Left forelimb (tissue), 1 donor: Measurements from ENCODE around the gene CD274.
"Not testable (repeated sequence)": the region's sequence is repeated elsewhere in the genome, so short reads cannot be mapped to it uniquely, and the experiment has no call there.

Experiments used
- DNase-seq: peaks from one replicate; pipeline ENCODE4 v3.0.0-alpha.2; 2018; ENCODE audit warnings: low spot score

The CD274 gene

DNA sequence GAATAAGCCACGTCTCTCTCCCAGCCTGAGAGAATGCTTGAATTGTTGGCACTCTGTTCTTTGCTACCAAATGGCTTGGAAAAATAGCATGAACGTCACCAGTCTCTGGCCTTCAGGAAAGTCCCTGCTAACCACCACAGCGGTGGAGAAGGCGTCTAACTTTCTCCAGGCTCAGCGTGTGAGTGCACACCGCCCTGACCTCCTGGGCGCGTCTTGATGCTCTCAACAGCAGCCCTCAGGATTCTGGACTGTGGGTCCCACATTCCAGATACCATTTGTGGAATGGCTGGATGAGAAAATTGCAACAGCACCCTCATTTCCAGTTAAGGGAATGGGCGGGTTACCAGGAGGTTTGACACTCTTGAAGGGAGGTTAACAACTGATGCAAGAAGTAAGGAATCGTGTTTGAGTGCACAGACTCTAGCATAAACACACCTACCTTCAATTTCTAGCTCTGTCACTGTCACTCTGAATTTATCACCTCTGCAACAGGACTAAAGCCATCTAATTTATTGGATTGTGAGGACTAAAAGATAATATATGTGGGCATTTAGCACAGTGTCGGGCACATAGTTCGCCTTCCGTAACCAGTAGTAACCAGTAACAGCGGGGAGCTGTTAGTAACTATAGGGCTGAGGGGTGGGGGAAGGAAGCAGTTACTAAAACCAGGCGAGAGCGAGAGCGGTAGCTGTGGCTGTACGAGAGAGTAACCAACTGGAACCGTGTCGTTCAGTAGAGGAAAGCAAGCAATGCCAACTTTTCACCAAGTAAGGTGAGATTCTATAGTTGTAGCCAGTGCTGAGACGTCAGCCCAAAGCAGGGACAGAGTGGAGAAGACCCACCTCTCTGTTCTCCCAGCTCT, 11.8 kb upstream of the CD274 start:
- DNase-seq, result no peak

DNA sequence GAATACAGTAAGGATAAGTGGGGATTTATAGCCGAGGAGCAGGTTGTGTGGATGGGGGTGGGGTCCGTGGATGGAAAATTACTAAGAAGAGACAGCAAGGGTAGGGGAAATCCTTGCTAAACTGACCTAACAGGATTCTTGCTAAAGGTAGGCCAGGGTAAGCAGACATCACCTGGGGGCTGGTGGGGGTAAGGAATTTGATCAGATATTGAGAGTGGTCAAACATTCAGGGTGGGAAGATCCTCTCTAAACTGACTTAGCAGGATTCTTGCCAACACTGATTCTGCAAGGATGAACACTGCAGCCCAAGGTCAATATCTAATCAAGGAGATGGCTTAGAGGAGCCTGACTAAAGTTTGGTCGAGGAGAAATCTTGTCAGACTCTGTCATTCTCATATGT, 9.9 kb upstream of the CD274 start:
- DNase-seq, result no peak

DNA sequence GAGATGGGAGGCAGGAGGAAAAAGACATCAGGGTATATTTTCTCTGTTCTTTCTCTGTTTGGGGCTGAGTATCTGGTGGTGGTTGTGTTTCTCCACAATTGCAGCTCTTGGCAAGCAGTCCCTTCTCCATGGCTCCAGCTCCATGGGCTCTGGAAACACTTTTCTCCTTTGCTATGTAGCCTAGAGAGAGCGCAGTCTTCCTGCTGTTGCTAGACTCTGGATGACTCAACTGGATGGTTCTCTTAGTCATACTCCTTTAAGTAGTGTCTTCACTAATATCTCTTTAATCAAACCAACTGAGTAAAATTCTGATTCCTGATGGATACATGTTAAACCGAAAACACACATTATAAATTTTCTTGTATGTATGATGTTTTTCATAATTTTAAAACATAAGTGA, 9.3 kb upstream of the CD274 start:
- no peak for DNase-seq

DNA sequence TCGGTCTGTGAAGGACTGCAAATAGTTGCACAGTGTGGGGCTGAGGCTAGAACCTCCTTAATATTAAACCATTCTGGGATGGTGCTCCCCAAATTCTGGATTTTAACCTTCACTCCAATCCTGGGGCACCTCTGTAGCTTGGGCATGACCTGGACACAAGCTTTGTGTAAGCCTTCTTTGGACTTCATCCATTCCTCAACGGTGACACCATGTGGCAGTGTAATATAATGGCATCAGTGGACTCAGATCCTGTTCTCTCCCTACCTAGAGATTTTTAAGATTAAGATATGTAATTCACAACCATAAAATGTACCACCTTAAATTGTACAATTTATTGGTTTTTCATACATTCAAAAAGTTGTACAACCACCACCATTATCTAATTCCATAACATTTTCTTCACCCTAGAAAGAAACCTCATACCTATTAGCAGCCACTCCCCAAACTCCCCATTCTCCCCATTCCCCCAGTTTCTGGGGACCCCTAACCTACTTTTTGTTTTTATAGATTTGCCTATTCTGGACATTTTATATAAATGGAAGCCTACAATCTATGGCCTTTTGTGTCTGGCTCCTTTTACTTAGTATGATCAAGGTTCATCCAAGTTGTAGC, 7.8 kb upstream of the CD274 start:
- no peak for DNase-seq

DNA sequence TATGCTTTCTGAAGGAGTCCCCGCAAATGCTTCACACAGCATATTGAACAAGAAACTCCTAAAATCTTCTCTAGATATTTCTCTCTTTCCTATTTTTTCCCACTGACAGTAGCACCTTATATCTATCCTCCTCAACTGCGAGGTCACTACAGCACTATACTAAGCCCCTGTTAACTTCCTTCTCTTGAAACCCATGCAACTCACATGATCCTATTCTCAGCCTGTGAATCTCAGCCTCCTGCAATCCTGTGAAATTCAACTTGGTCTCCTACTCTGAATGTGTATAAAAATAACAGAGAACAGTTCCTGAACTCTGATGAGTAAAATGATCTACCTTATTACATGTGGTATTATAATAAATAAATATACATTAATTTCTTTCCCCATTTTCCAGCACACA, 6.5 kb upstream of the CD274 start:
- DNase-seq, result no peak

DNA sequence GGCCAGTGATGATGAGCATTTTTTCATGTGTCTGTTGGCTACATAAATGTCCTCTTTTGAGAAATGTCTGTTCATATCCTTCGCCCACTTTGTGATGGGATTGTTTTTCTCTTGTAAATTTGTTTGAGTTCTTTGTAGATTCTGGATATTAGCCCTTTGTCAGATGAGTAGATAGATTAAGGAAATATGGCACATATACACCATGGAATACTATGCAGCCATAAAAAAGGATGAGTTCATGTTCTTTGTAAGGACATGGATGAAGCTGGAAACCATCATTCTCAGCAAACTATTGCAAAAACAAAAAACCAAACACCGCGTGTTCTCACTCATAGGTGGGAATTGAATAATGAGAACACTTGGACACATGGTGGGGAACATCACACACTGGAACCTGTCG, 5.2 kb upstream of the CD274 start:
- not testable (repeated sequence) for DNase-seq

DNA sequence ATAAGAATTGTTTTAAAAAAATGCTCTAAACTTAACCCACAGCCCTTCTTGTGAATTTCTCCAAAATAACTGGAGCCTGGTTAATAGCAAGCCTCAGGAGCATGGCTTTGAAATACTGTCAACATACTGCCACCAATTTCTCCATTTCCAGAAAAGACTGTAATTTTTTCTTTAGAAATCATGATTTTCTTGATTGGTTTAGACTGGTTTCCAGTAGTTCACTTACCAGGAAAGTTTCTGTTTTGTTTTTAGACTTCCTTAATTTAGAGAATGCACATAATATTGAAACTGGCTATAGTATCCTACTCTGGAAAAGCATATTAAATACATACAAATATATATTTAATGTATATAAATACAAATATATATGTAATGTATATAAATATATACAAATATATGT, 4.5 kb upstream of the CD274 start:
- no peak for DNase-seq

DNA sequence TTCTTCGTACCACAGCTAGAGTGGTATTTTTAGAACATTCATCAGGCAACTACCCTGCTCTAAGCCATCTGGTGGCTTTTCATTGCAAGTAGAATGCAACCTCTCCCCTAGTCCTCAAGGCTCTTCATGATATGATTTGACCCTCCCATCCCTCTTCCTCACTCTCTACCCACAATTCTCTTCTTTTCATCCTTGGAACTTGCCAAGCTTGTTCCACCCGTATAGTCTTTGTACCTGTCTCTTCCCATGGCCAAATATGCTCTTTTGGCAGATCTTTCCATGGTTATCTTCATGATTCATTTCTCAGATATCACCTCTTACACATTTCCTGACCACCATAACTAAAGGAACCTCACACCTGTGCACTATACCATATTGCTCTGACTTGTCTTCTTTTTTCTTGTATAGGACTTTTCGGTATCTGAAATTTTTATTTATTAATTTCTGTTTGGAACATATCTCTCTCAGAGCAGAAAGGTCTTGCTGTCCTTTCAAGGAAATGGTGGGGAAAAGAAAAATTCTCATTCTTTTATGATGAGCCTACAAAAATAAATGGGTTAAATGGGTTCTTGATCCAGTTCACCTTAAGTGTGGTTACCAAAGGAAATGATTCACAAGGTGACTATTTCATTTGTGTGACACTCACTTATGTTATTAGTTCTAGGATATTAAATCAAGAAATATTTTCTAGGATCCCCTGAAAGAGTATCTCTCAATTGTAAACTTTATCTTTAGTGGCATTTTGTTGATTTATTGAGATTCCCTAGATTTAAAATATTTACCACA, 3.7 kb upstream of the CD274 start:
- no peak for DNase-seq

DNA sequence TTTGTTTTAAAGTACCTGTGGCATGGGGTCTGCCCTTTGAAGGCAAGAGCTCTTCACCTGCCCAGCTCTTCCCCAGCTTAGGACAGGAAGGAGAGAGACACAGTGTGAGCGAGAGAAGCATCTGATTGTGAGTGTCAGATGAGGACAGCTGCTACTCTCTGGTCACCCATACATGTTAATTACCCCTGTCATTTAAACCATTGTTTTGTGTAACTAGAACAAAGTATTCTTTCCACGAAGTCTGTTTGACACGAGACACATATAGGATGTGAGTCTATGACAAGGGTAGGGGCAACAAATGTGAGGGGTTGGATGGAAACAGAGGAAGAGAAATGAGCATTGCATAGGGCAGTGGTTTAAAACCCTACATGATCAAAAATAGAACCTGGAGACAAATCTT, 3.0 kb upstream of the CD274 start:
- no peak for DNase-seq

DNA sequence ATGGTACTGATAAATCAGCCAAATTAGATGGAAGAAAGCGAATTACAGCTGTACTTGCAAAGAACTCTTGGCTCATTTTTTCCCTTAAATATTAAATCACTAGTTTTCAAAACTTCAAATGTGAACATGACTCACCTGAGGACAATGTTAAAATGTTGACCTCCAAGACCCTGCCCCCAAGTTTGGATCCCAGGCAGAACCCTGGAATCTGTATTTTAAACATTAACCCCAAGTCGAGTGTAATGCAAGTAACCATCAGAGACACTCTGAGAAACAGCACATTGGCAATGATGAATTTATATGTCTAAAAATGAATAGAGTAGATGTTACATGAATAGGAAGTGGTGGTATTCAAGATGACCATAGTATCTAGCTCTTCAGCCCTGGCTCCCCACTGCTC, 2.3 kb upstream of the CD274 start:
- no peak for DNase-seq

DNA sequence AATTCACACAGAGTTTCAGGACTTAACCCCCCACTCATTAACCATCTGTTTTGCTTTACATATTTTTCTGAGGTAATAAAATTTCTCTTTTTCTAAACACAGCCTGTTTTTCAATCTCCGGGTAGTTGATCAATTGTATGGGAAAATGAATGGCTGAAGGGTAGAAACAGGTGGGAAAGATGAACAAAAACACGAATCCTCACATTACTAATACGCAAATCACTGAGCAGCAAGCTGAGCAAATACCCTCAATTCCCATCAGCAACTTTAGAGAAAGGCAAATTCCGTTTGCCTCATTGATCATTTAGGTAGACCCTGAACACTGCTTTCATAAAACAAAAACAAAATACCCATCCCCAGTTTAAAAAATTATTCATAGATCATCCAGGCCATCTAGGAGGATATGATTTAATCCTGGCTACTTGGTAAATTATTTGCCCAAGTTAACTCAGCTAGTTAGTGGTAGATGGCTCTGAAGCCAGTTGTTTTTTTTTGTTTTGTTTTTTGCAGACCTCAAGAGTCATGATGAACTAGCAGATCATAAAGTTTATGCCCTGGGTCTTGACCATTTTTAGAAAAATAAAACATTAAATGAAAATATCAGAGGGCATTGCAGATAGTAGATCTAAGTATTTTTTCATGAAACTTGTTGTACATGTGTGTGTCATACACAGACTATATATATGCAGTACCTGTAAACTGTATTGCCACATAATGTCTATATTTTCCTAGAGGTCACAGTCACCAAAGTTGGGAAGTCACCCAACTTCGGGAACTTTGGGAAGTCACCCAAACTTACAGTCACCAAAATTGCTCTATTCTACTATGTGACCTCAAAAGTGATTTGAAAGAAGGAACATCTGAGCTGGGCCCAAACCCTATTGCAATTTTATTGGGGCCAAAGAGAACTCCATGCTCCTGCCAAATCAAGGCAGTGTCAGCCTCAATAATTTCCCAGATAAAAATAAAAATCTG, 1.6 kb upstream of the CD274 start:
- no peak for DNase-seq

DNA sequence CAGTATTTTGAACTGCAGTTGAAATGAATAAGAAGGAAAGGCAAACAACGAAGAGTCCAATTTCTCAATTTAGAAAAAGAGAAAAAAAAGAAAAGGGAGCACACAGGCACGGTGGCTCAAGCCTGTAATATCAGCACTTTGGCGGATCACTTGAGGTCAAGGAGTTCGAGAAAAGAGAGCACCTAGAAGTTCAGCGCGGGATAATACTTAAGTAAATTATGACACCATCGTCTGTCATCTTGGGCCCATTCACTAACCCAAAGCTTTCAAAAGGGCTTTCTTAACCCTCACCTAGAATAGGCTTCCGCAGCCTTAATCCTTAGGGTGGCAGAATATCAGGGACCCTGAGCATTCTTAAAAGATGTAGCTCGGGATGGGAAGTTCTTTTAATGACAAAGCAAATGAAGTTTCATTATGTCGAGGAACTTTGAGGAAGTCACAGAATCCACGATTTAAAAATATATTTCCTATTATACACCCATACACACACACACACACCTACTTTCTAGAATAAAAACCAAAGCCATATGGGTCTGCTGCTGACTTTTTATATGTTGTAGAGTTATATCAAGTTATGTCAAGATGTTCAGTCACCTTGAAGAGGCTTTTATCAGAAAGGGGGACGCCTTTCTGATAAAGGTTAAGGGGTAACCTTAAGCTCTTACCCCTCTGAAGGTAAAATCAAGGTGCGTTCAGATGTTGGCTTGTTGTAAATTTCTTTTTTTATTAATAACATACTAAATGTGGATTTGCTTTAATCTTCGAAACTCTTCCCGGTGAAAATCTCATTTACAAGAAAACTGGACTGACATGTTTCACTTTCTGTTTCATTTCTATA, 602 bp upstream of the CD274 start:
- no peak for DNase-seq

DNA sequence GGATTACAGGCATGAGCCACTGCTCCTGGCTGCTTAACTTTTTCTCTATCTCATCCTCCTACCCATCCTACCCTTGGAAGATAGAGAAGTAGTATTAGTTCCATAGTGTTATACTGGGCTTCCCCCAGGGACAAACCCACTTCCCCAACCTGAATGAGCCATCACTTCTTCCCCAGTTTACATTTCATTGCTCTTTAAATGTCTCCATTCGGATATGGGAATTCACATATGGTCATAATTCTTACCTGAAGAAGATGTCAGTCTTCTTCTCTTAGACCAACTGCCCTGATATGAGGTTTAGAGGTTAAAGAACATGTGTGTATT, 1.9 kb downstream of the CD274 start:
- DNase-seq, result no peak

DNA sequence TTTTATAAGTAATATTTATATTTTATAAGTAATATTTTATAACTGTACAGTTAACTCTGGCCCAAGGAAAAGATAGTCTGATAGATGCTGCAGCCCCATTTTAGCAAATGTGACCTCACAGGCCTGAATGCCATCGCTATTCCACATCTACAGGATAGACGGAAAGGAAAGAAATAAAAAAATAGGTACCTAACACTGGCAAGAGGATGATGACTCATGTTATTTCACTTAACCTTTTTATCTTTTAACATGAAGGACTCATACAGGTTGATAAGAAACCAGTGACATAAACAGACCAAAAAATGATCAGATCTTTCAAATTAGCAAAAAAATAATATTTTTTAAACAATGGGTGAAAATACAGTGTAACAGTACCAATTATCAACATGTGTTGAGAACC, 2.7 kb downstream of the CD274 start:
- no peak for DNase-seq

DNA sequence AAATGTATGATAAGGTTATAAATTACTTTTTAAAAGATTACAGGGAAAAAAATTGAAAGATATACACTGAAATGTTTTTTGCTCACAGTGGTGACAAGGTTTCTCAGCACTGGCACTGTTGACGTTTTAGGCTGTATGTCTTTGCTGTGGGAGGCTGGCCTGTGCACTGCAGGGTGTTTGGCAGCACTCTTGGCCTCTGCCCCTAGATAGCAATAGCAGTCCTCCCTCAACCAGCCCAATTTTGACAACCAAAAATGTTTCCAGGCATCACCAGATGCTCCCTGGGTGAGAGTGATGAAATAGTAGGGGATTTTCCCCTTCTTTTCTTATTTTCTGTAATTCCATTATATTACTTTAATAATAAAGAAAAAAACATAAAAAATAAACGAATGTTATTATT, 3.3 kb downstream of the CD274 start:
- DNase-seq, result no peak

DNA sequence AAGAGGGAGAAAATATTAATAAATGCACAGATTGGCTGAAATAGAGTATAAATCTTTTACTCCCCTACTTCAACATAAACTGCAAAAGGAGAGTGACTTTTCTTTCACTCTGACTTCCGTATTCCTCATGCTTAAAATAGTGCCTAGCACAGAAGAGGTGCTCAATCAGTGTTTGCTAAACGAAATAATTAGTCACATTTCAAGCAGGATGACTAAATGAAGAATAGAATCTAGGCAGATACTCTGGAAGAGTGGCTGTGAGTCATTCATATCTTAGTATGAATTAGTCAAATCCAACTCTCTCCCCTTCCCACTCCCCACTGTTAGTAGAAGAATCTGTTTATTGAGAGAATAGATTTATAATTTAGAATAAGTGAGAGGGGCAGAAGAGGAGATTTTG, 4.8 kb downstream of the CD274 start:
- DNase-seq, result no peak

DNA sequence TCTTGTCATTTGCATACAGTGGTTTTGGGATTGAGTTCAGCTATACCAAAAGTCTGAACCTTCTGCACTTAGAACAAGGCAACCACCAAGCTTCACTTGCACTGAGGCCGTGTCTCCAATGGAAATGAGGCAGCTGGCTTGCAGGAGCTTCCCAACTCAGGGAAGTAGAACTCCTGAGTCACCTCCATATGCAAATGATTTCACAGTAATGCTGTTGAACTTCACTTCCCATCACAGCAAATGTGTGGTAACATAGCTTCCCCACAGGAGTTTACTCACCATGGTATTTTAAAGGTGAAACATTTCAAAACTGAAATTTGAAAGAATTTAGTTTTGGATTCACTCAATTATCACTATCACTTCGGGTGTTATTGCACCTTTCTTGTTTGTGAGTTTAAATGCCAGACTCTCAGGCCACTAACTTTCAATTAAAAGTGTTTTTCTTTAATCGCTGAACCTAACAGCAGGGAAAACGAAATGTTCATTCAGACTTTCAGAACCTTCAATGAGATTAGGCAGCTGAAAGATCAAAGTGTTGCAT, 9.0 kb downstream of the CD274 start:
- DNase-seq, result no peak

DNA sequence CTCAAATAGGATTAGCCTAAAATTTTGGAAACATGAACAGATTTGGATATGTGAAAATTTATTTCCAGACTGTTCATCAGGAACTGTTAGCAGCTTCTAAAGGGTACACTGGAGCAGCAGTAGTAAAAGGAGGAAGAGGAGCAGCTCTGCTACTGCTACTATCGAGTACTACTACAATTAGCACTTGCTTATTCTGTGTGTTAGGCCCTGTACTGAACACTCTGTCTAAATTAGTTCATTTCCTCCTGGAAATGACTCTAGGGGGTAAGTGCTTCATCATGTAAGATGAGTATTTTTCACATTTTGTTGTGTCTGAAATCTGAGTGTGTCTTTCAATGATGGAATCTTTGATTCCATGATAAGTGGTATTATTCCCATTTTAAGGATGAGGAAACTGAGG, 9.8 kb downstream of the CD274 start:
- DNase-seq, result no peak

DNA sequence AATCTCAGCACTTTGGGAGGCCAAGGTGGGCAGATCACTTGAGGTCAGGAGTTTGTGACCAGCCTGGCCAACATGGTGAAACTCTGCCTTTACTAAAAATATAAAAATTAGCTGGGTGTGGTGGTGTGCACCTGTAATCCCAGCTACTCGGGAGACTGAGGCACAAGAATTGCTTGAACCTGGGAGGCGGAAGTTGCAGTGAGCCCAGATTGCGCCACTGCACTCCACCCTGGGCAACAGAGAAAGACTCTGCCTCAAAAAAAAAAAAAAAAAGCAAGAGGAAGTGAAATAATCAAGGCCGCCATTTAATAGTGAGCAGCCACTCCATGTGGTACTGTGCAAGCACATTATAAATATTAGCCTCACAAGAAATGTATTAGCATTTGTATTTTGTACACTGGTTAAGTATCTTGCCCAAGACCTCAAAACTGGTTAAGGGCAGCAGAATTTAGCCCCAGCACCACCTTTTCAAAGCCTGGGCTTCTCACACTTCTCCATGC, 14.5 kb downstream of the CD274 start:
- DNase-seq, result not testable (repeated sequence)

DNA sequence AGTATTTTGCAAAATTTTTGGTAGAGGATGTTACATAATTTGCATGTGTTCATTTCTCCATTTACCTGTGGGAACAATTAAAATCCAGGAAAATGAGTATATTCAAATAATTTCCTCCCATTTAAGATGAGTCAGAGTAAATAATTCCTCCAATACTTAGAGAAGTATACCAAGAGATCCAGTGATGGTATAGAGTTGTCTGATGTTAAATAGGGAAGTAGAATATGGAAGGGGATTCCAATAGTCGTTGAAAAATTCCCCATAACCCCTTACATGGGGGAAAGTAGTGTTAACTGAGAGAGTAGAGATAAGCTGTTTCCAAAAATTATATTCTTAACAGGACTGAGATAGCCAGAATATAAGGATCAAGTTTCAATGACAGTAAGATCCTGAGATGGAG, 15.7 kb downstream of the CD274 start:
- no peak for DNase-seq

DNA sequence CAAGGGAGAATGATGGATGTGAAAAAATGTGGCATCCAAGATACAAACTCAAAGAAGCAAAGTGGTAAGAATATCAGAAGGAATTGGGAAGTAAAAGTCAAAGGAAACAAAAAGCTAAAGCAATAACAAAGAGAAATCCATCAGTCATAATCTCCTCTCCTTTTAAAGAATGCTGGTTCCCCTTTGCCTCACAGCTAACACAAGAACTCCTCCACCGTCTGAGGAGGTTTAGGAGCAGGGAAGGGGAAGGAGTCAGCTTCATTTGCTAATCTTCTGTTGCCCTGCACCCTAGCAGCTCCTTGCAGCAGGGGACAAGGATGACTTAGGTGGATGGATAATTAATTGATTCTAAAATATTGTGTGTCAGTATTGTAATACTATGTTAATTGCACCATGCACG, 16.4 kb downstream of the CD274 start:
- no peak for DNase-seq
